ENCODE measurements around the gene POLR3H.

- no peak for TF ChIP-seq POLR2A (IDR thresholded peaks at IDR 0.05)
- no peak for TF ChIP-seq EP300 (IDR thresholded peaks at IDR 0.05; ENCODE audit: low read depth)
- TF ChIP-seq CTCF (IDR thresholded peaks at IDR 0.05): no peak
These were observed 30.6 kb upstream of the POLR3H start for GRCh38 chr22:41574847-41575381.
